Measurements from ENCODE around the gene GRM8. TPM values are rescaled to one million over a fixed set of nuclear protein-coding genes. Genes with fewer than 3 reads are reported as not detected.

GRM8 gene
- total and polyA plus RNA-seq, 4 donors = 0.28 to 4.9 (median 2.8) TPM

DNA sequence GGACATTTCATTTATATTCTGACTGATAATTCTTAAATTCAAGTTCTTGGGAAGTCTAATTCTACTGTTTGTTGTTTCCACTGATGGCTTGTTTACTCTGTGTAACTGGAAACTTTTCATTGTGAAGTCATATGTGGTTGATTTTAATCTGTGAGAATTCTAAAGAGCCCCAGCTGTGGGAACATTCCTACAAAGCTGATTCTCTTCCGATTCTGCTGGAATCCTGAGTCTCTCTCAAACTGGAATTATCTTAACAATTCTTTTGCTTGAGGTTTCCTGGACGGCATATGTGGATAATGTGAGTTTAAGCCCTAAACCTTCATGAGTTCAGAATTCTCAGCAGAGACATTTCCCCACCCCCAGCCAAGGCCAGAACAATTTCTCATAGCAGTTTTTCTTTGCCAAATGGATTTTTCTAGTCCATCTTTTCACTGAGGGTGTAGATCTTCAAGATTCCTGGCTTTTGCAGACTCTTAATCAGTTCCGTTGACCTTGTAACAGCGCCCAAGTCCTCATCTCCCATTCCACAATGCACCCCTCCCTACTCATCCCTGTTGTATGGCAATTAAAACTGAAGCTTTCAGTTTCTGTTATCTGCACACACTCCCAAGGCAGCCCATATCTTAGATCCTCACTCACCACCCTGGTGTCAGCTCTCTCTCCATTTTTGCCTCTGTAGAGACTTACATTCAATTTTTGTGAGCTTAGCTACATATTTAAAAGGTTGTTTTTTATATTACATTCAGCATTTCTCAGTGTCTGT is 37.6 kb downstream of the GRM8 start:
- WGBS = 81% methylated on average over 4 of the region's 4 CpGs
- no peak for TF ChIP-seq SP1 (IDR thresholded peaks at IDR 0.05)
- TF ChIP-seq FOXA2 (IDR thresholded peaks at IDR 0.05) = no peak
- no peak for TF ChIP-seq JUND (IDR thresholded peaks at IDR 0.05)
- TF ChIP-seq REST (IDR thresholded peaks at IDR 0.05) = no peak
- TF ChIP-seq TAF1 (conservative IDR thresholded peaks at IDR 0.05) = no peak
- no peak for TF ChIP-seq FOXA1 (IDR thresholded peaks at IDR 0.05)
- TF ChIP-seq ATF3 (IDR thresholded peaks at IDR 0.05) = no peak
- TF ChIP-seq GABPA (IDR thresholded peaks at IDR 0.05 in 1 of 2, conservative IDR thresholded peaks at IDR 0.05 in 1 of 2) = no peak
- TF ChIP-seq RXRA (IDR thresholded peaks at IDR 0.05) = no peak
- no peak for TF ChIP-seq HNF4A (conservative IDR thresholded peaks at IDR 0.05)
- TF ChIP-seq NR2F2 (IDR thresholded peaks at IDR 0.05) = no peak
- TF ChIP-seq EGR1 (IDR thresholded peaks at IDR 0.05; ENCODE audit: low read depth in 2 of 2) = no peak
- TF ChIP-seq YY1 (IDR thresholded peaks at IDR 0.05) = no peak
- TF ChIP-seq, protein P1, sequence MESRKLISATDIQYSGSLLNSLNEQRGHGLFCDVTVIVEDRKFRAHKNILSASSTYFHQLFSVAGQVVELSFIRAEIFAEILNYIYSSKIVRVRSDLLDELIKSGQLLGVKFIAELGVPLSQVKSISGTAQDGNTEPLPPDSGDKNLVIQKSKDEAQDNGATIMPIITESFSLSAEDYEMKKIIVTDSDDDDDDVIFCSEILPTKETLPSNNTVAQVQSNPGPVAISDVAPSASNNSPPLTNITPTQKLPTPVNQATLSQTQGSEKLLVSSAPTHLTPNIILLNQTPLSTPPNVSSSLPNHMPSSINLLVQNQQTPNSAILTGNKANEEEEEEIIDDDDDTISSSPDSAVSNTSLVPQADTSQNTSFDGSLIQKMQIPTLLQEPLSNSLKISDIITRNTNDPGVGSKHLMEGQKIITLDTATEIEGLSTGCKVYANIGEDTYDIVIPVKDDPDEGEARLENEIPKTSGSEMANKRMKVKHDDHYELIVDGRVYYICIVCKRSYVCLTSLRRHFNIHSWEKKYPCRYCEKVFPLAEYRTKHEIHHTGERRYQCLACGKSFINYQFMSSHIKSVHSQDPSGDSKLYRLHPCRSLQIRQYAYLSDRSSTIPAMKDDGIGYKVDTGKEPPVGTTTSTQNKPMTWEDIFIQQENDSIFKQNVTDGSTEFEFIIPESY (IDR thresholded peaks at IDR 0.05) = no peak

GRCh38 chr7:127209886-127210285 is 42.9 kb downstream of the GRM8 start:
- Histone ChIP-seq H3K9me3 (ENCODE audit: control insufficient read depth in 4 of 4, low read length in 3 of 4) (no peaks in the 10 kb centered on the region), H3K4me1 (ENCODE audit: control insufficient read depth in 4 of 4, insufficient read depth in 4 of 4, low read length in 3 of 4) (no peaks in the 10 kb centered on the region), H3K4me3 (ENCODE audit: low read depth in 1 of 3, low read length in 3 of 3) (no peak overlapping the region), H3K27ac (ENCODE audit: low read depth in 1 of 2, low read length in 2 of 2) (no peak overlapping the region), H3K27me3 (ENCODE audit: control insufficient read depth in 4 of 4, insufficient read depth in 4 of 4, low read length in 3 of 4) (no peaks in the 10 kb centered on the region), H3K36me3 (ENCODE audit: control insufficient read depth in 4 of 4, insufficient read depth in 3 of 4, low read depth in 1 of 4, low read length in 3 of 4) (no peaks in the 10 kb centered on the region), H3K9ac (ENCODE audit: low read depth in 1 of 2, low read length in 2 of 2) (no peak overlapping the region)
- WGBS = 82% methylated on average over 2 of the region's 2 CpGs
- no peak for TF ChIP-seq MAX (IDR thresholded peaks at IDR 0.05)
- no peak for TF ChIP-seq SP1 (IDR thresholded peaks at IDR 0.05)
- no peak for TF ChIP-seq JUND (IDR thresholded peaks at IDR 0.05)
- no peak for TF ChIP-seq FOXA2 (IDR thresholded peaks at IDR 0.05)
- DNase-seq (ENCODE audit: low spot score) = no peak

More for the DNA sequence above, 37.6 kb downstream of the GRM8 start:
- Histone ChIP-seq H3K27ac (ENCODE audit: low read depth in 1 of 2, low read length in 2 of 2) (no peak overlapping the region), H3K9ac (ENCODE audit: low read depth in 1 of 2, low read length in 2 of 2) (no peak overlapping the region), H3K36me3 (ENCODE audit: control insufficient read depth in 4 of 4, insufficient read depth in 3 of 4, low read depth in 1 of 4, low read length in 3 of 4) (no peaks in the 10 kb centered on the region), H3K4me3 (ENCODE audit: low read depth in 1 of 3, low read length in 3 of 3) (no peak overlapping the region), H3K9me3 (ENCODE audit: control insufficient read depth in 4 of 4, low read length in 3 of 4) (no peaks in the 10 kb centered on the region), H3K27me3 (ENCODE audit: control insufficient read depth in 4 of 4, insufficient read depth in 4 of 4, low read length in 3 of 4) (no peaks in the 10 kb centered on the region), H3K4me1 (ENCODE audit: control insufficient read depth in 4 of 4, insufficient read depth in 4 of 4, low read length in 3 of 4) (no peaks in the 10 kb centered on the region)
- no peak for DNase-seq (ENCODE audit: low spot score)
